Stimulated activated CD8-positive, alpha-beta memory T cell treated with anti-CD3 and anti-CD28 coated beads, Interleukin-7, amount 100 ng/mL, for 24 hours (primary cell): ENCODE measurements around the gene MAP3K4.

Experiments used
- DNase-seq: peaks from one replicate; pipeline ENCODE4 v3.0.0-alpha.2; 2020; ENCODE audit warnings: low read depth

MAP3K4 gene

GRCh38 chr6:161142957-161143296 lies 151.4 kb downstream of the MAP3K4 start:
- no peak for DNase-seq

- no peak for DNase-seq
These were observed 152.3 kb downstream of the MAP3K4 start for GRCh38 chr6:161143663-161144430.

DNA sequence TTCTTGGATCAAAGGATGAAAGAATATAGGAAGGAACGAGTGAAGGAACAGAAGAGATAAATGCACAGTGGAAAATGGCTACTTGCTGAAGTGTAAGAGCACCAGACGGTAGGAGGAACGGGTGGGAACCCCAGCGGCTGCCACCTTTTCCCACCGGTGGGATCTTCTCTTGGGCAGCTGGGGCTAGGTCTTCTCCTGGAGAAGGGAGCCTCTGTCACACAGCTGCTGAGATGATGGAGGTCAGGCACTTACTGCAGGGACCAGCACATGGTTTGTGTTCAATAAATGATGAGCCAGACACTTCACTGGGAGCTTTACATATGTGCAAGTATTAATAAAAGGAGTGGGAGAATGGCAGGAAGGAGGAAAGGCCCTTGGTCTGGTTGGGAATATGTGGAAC lies 158.6 kb downstream of the MAP3K4 start:
- no peak for DNase-seq

DNA sequence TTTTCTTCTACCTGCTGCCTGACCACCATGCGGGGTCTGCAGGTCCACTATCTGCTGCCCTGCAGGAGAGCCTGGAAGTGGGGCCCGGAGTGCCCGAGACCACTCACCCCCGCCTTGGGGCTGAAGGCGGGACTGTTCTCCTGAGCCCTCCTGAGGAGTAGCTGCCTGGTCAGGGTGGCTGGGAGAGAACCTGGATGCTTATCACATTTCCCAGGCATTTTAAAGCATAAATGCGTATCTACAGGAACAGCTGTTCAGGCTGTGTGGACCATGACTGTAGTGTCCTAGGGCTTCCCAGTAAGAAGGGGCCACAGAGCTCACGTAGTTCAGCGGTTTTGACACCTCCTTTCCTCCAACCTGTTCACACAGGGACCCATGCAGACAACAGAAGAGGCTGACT lies 159.0 kb downstream of the MAP3K4 start:
- DNase-seq = no peak

GRCh38 chr6:161151059-161151645 lies 159.6 kb downstream of the MAP3K4 start:
- no peak for DNase-seq

DNA sequence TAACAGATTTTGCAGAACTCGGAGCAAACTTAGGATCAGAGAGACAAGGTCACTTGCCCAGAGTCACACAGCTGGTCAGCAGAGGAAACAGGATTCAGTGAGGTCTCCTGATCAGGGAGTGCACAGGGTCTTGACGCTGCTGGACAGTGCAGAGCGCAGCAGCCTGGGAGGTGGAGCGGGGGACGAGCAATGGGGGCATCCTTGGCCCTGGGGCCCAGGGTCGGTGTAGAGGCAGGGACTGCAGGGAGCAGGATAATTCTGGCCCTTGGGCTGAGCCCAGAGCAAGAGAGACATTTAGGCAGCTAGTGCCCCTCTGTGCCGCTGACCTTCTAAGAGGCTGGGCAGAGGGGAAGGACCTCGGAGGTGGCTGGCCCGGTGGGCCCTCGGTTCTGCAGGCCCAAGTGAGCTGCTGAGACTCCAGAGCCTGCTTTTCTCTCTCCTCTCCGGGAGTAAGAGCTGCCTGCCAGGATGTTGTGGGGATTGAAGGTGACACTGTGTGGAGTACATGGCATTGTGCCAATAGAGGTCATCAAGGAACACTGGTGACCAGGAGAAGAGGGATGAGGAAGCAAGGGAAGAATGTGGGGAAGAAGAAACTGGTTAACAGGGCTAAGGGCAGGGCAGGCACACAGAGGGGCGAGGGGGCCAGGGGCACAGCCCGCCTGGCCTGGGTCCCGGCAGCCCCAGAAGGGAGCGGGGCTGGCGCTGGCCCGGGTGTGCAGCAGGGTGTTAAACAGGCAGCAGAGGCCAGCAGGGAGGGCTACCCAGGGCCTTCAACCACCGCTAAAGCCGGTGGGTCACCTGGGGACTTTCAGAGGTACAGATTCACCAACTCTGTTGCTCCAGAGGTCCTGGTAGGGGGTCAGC lies 160.3 kb downstream of the MAP3K4 start:
- DNase-seq = no peak

DNA sequence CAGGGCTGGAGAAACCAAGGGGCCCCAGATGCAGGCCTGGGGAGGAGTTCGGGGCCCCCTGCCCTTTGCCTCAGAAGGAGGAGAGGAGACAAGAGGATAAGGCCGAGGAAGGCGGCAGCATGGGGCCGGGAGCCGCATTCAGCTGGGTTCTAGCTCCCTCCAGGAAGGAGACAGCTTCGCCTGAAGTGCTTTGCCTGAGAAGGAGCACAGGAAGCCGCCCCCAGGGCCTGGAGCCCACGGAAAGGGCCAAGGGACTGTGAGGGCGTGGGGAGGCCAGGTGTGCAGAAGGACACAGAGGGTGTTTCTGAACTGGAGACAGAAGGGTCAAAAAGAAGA lies 160.9 kb downstream of the MAP3K4 start:
- no peak for DNase-seq

DNA sequence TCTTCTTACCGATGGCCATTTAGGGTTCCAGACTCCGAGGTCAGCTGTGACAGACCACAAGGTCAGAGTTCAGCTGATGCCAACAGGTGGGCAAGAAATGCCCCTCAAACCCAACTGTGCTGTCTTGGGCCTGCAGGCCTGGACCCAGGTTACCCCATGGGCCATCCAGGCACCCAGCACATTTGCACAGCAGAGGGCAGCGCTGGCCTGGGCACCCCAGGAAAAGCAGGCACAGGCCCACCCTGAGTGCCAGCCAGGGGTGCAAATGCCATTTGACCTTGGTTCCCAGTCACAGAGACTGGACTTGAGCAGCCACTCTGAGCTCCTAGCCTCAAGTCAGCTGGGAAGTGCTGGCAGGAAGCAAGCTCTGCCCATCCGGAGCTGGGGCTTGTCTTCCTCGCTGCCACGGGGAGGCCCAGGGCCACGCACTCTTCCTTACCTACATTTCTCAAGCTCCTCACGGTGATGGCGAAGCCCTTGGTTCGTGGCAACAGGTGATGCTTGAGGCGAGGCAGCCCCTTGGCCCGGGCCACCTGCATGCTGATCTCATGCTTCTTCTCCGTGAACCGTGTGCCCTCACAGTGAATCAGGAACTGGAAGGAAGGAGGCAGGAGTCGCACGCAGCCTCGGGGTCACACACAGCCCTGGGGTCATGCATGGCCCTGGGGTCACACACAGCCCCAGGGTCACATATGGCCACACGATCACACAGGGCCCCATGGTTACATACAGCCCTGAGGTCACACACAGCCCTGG lies 161.5 kb downstream of the MAP3K4 start:
- DNase-seq = no peak

DNA sequence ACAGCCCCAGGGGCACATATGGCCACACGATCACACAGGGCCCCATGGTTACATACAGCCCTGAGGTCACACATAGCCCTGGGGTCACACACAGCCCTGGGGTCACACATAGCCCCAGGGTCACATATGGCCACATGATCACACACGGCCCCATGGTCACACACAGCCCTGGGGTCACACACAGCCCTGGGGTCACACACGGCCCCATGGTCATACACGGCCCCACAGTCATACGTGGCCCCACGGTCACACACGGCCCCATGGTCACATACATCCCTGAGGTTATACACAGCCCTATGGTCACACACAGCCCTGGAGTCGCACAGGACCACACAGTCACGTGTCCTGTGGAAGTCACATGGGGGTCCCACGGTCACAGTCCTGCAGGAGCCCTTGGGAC lies 162.2 kb downstream of the MAP3K4 start:
- DNase-seq = no peak

DNA sequence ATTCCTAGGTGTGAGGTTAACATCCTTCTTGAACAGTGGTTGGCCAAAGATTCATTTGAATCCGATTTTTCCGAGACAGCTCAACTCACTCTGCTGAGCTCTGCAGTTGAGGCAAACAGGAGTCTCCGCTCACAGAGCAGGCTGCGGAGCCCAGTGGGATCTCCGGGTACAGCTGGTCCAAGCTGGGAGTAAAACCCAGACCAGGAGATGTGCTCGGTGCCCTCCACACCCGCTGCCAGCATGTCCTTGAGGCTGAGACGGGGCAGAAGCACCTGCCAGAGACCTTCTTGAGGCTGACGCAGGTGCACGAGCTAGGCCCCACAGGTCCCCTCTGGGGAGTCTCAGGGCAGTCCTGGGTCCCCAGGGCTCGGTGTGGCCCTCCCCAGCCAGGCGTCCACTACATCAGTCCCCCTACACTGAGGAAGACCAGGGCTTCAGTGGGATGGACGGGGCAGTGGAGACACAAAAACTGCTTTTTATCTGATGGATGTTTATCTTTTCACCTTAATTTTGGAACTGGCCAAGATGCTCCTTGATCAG lies 163.3 kb downstream of the MAP3K4 start:
- no peak for DNase-seq

DNA sequence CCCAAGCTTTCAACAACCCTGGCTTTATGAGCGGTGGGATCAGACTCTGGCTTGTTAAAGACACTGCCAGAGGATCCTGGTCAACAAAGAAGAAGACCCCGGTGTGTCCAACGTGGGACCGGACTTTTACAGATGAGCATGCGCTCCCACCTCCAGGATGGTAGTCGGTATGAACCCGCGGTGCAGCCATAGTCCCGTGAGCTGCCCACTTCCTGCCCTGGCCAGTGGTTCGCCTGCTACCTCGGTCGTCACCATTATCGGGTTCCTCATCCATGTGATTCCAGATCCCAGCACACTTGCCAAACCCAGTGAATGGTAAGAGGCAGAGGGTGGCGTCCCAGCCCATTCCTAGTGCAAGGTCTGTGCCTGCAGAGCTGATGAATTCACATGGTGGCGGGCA lies 169.6 kb downstream of the MAP3K4 start:
- no peak for DNase-seq

DNA sequence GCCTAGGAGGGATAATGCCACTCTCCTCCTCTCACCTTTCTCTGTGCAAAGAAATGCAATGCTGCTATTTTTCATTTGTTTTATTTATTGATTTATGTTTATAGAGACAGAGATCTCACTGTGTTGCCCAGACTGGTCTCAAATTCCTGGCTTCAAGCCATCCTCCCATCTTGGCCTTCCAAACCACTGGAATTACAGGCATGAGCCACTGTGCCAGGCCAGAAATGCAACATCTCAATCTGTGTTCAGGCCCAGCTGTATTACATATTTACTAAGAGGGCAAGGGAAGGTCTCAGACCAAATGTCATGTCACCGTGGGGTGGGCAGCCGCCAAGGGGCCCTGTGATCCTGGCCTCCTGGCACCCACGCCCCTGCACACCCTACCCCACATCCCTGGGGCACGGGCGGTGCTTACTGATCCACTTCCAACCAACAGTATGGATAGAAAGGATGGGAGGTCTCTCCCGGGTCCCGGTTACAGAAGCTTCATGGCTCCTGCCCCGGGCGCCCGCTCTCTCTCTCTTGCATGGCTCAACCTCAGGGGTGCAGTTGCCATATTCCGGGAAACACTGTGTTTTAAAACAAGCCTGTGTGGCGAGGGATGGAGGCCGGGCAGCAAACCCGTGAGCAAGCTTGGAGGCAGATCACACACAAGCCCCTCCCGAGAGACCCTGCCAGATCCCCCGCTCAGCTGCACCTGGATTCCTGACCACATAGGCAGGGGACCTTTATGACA lies 170.5 kb downstream of the MAP3K4 start:
- DNase-seq = no peak

DNA sequence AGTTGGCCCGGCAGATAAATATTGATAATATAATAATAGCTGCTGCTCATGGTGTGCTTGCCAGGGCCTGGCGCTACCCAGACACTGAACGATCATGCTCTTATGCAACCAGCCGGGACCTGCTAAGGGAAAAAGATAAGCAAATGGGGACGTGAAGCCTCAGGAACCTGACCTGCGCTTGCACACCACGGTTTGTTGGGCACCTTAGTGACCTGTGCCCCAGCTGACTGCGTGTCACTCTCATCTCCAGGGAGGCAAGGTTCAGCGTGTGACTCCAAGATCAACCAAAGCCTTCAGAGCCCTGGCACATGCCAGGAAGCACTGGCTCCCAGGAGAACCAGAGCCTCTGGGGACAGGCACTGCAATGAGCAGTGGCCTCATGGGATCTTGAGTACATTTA lies 171.2 kb downstream of the MAP3K4 start:
- no peak for DNase-seq

DNA sequence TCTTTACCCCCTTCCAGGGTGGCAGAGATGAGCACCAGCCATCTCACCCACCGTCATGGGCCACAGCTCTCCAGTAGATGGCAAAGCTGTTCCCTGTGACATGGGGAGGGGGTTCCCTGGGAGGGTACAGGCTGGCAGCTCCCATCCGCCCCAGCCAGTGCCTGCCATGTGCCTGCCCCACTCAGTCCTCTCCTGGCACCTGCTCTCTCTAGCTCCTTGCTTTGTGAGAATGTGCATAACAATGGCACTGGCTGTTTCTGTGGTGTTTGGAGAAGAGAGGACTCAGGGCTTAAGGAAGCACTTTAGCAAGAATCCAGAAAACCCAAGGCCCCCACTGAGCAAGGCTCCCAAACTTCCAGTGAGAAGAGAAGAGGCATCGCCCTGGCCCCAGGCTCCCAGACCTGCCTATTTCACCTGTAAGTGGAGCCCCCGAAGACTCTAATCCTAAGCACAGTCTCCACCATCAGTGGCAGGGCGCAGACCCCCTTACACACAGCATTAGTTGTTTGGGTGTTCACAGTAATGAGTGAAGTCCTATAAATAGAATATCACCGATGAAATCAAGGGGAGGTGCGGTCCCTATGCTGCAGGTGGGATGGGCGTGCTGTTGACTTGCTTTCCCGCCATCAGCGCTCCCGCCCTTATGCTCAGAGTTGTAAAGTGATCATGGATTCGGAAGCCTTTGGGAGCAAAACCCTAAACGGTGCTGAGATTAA lies 172.1 kb downstream of the MAP3K4 start:
- DNase-seq = no peak

DNA sequence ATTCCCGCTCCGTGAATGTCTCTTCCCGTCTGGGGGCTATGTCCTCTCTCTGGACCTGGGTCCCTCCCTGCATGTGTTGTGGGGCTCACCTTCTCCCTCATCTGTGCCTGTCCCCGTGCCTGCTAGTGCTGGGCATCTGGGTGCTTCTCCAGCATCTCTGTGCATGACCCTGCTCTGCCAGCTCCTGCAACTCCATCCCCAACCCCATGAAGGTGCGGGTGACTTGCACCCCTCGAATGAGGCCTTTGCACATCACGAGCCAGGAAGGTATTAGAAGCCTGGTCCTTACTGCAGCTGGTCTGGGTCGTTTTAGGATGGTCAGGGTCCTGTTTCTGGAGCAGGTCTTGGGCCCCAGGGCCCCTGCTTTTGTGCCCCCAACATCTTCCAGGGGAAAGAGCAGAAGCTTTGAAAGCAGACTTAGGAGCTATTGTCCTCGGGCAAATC lies 172.6 kb downstream of the MAP3K4 start:
- DNase-seq = no peak

DNA sequence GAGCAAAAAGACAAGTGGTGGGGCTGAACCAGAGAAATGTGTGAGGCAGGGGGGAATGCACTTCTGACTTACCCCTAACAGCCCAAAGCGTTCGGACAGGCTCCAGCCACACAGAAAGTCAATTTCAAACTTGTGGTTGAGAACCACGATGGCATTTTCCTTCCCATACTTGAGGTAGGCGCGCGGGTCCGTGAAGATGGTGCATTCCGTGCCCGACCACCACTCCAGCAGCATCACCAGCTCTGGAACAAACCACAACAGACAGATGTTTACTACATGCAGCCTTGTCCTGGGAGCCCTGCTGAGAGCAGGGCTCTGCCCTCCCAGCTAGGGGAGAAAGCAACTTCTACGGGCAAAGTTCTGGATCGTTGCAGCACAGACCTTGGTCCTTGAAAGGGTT lies 174.6 kb downstream of the MAP3K4 start:
- DNase-seq = no peak

GRCh38 chr6:161166677-161167076 lies 175.1 kb downstream of the MAP3K4 start:
- DNase-seq = no peak
